GM23338 (cell line): ENCODE measurements around the gene EIF4A3. TPM values are rescaled to one million over a fixed set of nuclear protein-coding genes. Genes with fewer than 3 reads are reported as not detected.

Experiments used
- ATAC-seq: fragments of 200-7000 bp; cut with Tn5 transposase; 3 replicates; pipeline ENCODE4 v1.9.1; 2020
- DNase-seq: peaks from one replicate; pipeline ENCODE4 v3.0.0-alpha.2; 2015; ENCODE audit warnings: low spot score
- H2AFZ ChIP-seq: fragments of 200-600 bp; sonication (generic); 2 replicates; pipeline ENCODE4 v1.8.0; 2016; ENCODE audit warnings: antibody characterized with exemption, mild to moderate bottlenecking, moderate library complexity
- H3F3A ChIP-seq: fragments of 200-600 bp; sonication (generic); replicated peaks from 2 replicates; pipeline ENCODE4 v1.8.0; 2017; ENCODE audit warnings: antibody characterized with exemption, mixed run types, low read depth
- H3K27ac ChIP-seq: fragments of 200-600 bp; sonication (generic); 2 replicates; pipeline ENCODE4 v1.6.1; 2016; ENCODE audit warnings: low read depth
- H3K27me3 ChIP-seq: fragments of 200-600 bp; sonication (generic); 2 replicates; pipeline ENCODE4 v1.8.0; 2016; ENCODE audit warnings: mild to moderate bottlenecking, mixed run types, moderate library complexity; ENCODE audit not compliant: insufficient read depth
- H3K36me3 ChIP-seq: fragments of 200-600 bp; sonication (generic); 2 replicates; pipeline ENCODE4 v1.8.0; 2016; ENCODE audit warnings: mild to moderate bottlenecking; ENCODE audit not compliant: insufficient read depth
- H3K4me1 ChIP-seq: fragments of 200-600 bp; sonication (generic); 2 replicates; pipeline ENCODE4 v1.8.0; 2016; ENCODE audit warnings: mild to moderate bottlenecking, moderate library complexity; ENCODE audit not compliant: insufficient read depth
- H3K4me2 ChIP-seq: fragments of 200-600 bp; sonication (generic); 2 replicates; pipeline ENCODE4 v1.7.1; 2017; ENCODE audit warnings: mixed run types
- H3K4me3 ChIP-seq: fragments of 200-600 bp; sonication (generic); 2 replicates; pipeline ENCODE4 v1.6.1; 2016; ENCODE audit warnings: mixed run types
- H3K79me2 ChIP-seq: fragments of 200-600 bp; sonication (generic); replicated peaks from 2 replicates; pipeline ENCODE4 v1.8.0; 2017; ENCODE audit warnings: mild to moderate bottlenecking; ENCODE audit not compliant: insufficient read depth
- H3K9me2 ChIP-seq: fragments of 200-600 bp; sonication (generic); 2 replicates; pipeline ENCODE4 v1.8.0; 2017; ENCODE audit not compliant: insufficient read depth
- H4K20me1 ChIP-seq: fragments of 200-600 bp; sonication (generic); replicated peaks from 2 replicates; pipeline ENCODE4 v1.8.0; 2017; ENCODE audit warnings: mild to moderate bottlenecking; ENCODE audit not compliant: insufficient read depth
- H3K27ac Mint-ChIP-seq: 2 replicates; pipeline ENCODE4 v1.8.0; 2020; ENCODE audit warnings: inconsistent platforms, mild to moderate bottlenecking, moderate library complexity, mixed read lengths
- H3K27me3 Mint-ChIP-seq: 3 replicates; pipeline ENCODE4 v1.8.0; 2022; ENCODE audit warnings: low read depth, mild to moderate bottlenecking, moderate library complexity, mixed read lengths, inconsistent platforms; ENCODE audit not compliant: insufficient read depth, poor library complexity
- H3K36me3 Mint-ChIP-seq: 3 replicates; pipeline ENCODE4 v1.8.0; 2021; ENCODE audit warnings: low read depth, mild to moderate bottlenecking, inconsistent platforms, moderate library complexity, mixed read lengths
- H3K4me1 Mint-ChIP-seq: 3 replicates; pipeline ENCODE4 v1.8.0; 2020; ENCODE audit warnings: mild to moderate bottlenecking, inconsistent platforms, mixed read lengths
- H3K4me3 Mint-ChIP-seq: 3 replicates; pipeline ENCODE4 v1.8.0; 2021; ENCODE audit warnings: moderate library complexity, mild to moderate bottlenecking, inconsistent platforms, mixed read lengths
- H3K9me3 Mint-ChIP-seq: 3 replicates; pipeline ENCODE4 v1.8.0; 2020; ENCODE audit warnings: moderate library complexity, mild to moderate bottlenecking, inconsistent platforms, mixed read lengths
- CREB1 ChIP-seq: fragments of 250-450 bp; sonication (Bioruptor Pico); IDR thresholded peaks from 2 replicates; pipeline ENCODE4 v1.5.0; 2020; ENCODE audit warnings: low read depth, mild to moderate bottlenecking, moderate library complexity
- CTCF ChIP-seq, 2 experiments: fragments of 200-600 bp in 1 of 2; sonication (generic) in 1 of 2; conservative IDR thresholded peaks; 2 replicates each; pipeline versions ENCODE4 v1.5.1 to v1.6.1; 2016 to 2017; ENCODE audit warnings: antibody characterized with exemption in 2 of 2, low read depth in 2 of 2, mild to moderate bottlenecking in 2 of 2, moderate library complexity in 1 of 2
- ETS1 ChIP-seq: IDR thresholded peaks from 2 replicates; pipeline ENCODE4 v1.6.1; 2016; ENCODE audit warnings: antibody characterized with exemption
- EZH2 ChIP-seq: fragments of 200-600 bp; sonication (generic); IDR thresholded peaks from one replicate; pipeline ENCODE4 v1.8.0; 2017; ENCODE audit warnings: antibody characterized with exemption, mild to moderate bottlenecking, low read depth; ENCODE audit not compliant: unreplicated experiment
- EZH2phosphoT487 ChIP-seq: fragments of 200-600 bp; sonication (generic); IDR thresholded peaks from one replicate; pipeline ENCODE4 v1.8.1; 2018; ENCODE audit warnings: antibody characterized with exemption; ENCODE audit not compliant: unreplicated experiment
- JUNB ChIP-seq: IDR thresholded peaks from one replicate; pipeline ENCODE4 v1.6.1; 2016; ENCODE audit warnings: antibody characterized with exemption; ENCODE audit not compliant: unreplicated experiment
- NANOG ChIP-seq: IDR thresholded peaks from 2 replicates; pipeline ENCODE4 v1.6.1; 2016; ENCODE audit warnings: antibody characterized with exemption, borderline replicate concordance
- POLR2AphosphoS5 ChIP-seq: IDR thresholded peaks from 2 replicates; pipeline ENCODE4 v1.6.1; 2016; ENCODE audit warnings: antibody characterized with exemption, low read depth
- REST ChIP-seq: IDR thresholded peaks from one replicate; pipeline ENCODE4 v1.6.1; 2018; ENCODE audit warnings: antibody characterized with exemption; ENCODE audit not compliant: unreplicated experiment
- STAT1 ChIP-seq: IDR thresholded peaks from one replicate; pipeline ENCODE4 v1.6.1; 2016; ENCODE audit warnings: antibody characterized with exemption; ENCODE audit not compliant: unreplicated experiment
- ZNF114 ChIP-seq: fragments of 250-450 bp; sonication (Bioruptor Pico); IDR thresholded peaks from 2 replicates; pipeline ENCODE4 v1.5.0; 2020; ENCODE audit warnings: mild to moderate bottlenecking, moderate library complexity
- polyA plus RNA-seq: library from polyadenylated mRNA; unstranded; fragments of >200 nt; fragmentation: Nextera tagmentation; extraction: Ambion mirVana; gene quantifications from 2 replicates; pipeline ENCODE4 v1.2.1, GENCODE V29; 2016
- total RNA-seq: library from RNA; depleted of rRNA; stranded (reverse); fragments of >200 nt; shearing (Covaris generic); gene quantifications from 2 replicates; pipeline ENCODE4 v1.2.3, GENCODE V29; 2014

EIF4A3 gene
- total and polyA plus RNA-seq, 2 experiments from 2014 or later: 146 to 156 TPM

DNA sequence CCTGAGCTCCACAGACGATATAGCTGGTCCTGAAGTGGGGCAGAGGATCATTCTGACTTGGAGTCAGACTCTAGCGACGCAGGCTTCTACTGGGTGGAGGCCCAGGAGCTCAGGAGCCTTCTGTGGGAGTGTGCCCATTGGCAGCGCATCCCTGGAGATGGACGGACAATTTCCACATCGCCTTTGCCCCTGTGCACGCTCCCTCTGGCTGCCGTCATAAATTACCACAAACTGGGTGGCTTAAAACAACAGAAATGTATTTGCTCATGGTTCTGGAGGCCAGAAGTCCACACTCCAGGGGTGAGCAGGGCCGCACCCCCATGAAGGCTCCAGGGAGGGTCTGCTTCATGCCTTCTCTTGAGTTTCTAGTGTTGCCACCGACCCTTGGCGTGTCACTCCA is 29.8 kb upstream of the EIF4A3 start:
- DNase-seq (no peak), ATAC-seq (no peak)
- Histone ChIP-seq H4K20me1 (no peaks in the 10 kb centered on the region), H3K4me1 (no peaks in the 10 kb centered on the region), H3K27me3 (no peaks in the 10 kb centered on the region), H3K27ac (no peak overlapping the region), H3K4me2 (no peak overlapping the region), H3K9me2 (no peaks in the 10 kb centered on the region), H3K4me3 (no peak overlapping the region), H3K79me2 (no peaks in the 10 kb centered on the region), H3K36me3 (no peaks in the 10 kb centered on the region), H3F3A (no peaks in the 10 kb centered on the region), H2AFZ (no peak overlapping the region)
- Mint-ChIP-seq H3K36me3 (no peaks in the 10 kb centered on the region), H3K27ac (no peak overlapping the region), H3K27me3 (peaks cover 11% of the 10 kb centered on the region), H3K4me1 (peaks cover 4% of the 10 kb centered on the region), H3K4me3 (no peak overlapping the region), H3K9me3 (no peaks in the 10 kb centered on the region)
- TF ChIP-seq POLR2AphosphoS5 (no peak), ETS1 (no peak)

DNA sequence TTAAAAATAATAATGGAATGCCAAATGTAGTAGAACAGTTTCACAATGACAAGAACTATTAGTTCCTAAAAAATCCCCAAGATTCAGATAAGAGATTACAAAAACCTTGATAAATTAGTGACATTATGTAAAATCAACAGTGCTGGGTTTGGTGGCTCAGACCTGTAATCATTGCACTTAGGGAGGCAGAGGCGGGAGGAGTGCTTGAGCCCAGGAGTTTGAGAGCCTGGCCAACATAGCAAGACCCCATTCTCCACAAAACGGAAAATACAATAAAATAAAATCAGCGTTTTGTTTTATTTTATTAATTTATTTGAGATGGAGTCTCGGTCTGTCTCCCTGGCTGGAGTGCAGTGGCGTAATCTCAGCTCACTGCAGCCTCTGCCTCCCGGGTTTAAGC is 27.0 kb upstream of the EIF4A3 start:
- Histone ChIP-seq H3K27ac (no peak overlapping the region), H3F3A (no peaks in the 10 kb centered on the region), H3K9me2 (no peaks in the 10 kb centered on the region), H3K4me2 (no peak overlapping the region), H3K4me1 (no peaks in the 10 kb centered on the region), H3K4me3 (no peak overlapping the region), H2AFZ (no peak overlapping the region), H3K36me3 (no peaks in the 10 kb centered on the region), H4K20me1 (no peaks in the 10 kb centered on the region), H3K27me3 (no peaks in the 10 kb centered on the region), H3K79me2 (no peaks in the 10 kb centered on the region)
- peaks cover 11% of the 10 kb centered on the region for H3K27me3 Mint-ChIP-seq
- no peaks in the 10 kb centered on the region for H3K36me3 Mint-ChIP-seq
- peaks cover 4% of the 10 kb centered on the region for H3K4me1 Mint-ChIP-seq
- ATAC-seq (no peak), DNase-seq (no peak)
- H3K27ac Mint-ChIP-seq: no peak overlapping the region
- H3K4me3 Mint-ChIP-seq: no peak overlapping the region
- H3K9me3 Mint-ChIP-seq: no peaks in the 10 kb centered on the region
- no peak for TF ChIP-seq EZH2
- TF ChIP-seq CTCF (conservative IDR thresholded peaks at IDR 0.05; ENCODE audit: low read depth in 2 of 2): no peak
- TF ChIP-seq REST: no peak
- no peak for TF ChIP-seq CREB1 (CRISPR knock-in tag)
- no peak for TF ChIP-seq STAT1
- no peak for TF ChIP-seq POLR2AphosphoS5
- no peak for TF ChIP-seq ZNF114 (CRISPR knock-in tag)
- TF ChIP-seq EZH2phosphoT487: no peak
- TF ChIP-seq NANOG: no peak
- no peak for TF ChIP-seq JUNB
